ENCODE measurements around the gene METTL4. TPM values are rescaled to one million over a fixed set of nuclear protein-coding genes. Genes with fewer than 3 reads are reported as not detected.

The METTL4 gene
- total and polyA plus RNA-seq, 8 donors = 1.9 to 6.3 (median 2.9) TPM

DNA sequence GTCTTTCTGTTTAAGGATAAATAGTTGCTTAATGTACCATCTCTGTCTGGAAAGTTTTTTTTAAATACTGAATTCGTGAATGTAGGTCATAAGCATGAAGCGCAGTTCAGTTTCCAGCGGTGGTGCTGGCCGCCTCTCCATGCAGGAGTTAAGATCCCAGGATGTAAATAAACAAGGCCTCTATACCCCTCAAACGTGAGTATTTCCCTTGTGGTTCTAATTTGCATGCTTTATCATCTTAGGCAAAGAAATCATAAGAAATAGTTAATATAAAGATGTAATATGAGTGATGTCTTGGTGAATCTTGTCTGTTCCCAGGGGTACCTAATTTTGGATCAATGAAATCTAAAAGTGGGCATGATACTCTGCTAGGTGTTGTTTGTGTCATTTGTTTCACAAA is 1.6 kb upstream of the METTL4 start:
- no peak for FAIRE-seq
- H3K9me3 ChIP-seq = no peaks in the 10 kb centered on the region
- intact Hi-C loops (cut with DNase I) = no loop called here

DNA sequence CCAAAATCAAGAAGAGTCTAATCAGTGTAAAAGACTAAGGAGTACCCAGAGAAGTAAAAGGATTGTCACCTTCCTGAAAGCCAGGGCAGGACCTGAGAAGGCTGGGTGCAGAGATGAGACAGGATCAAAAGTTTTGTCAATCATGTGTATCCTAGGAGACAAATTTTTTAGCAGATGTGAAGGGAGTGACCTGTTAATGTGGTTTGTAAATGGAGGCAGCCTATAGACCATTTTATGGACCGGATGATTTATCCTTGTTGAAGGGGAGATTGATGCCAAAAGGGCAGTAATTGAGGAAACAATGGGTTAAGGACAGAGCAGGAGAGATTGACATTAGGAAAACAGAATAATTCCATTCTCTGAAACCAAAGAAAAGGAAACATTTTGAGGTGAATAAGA is 865 bp upstream of the METTL4 start:
- Histone ChIP-seq H3K27me3 (no peaks in the 10 kb centered on the region), H3K4me3 (peak overlapping the region in 1 of 4 donors; percentile 57), H3K4me1 (peaks cover 4 to 9% (median 5%) of the 10 kb centered on the region in 3 donors), H3K9me3 (no peaks in the 10 kb centered on the region), H3K27ac (no peak overlapping the region), H3K36me3 (no peaks in the 10 kb centered on the region)
- ATAC-seq (no peak), FAIRE-seq (no peak), DNase-seq (no peak)
- intact Hi-C loops (cut with DNase I) = no loop called here
- 4 to 5% methylated on average over 1 of the region's 1 CpG for WGBS, 2 donors
- TF ChIP-seq, protein P1, sequence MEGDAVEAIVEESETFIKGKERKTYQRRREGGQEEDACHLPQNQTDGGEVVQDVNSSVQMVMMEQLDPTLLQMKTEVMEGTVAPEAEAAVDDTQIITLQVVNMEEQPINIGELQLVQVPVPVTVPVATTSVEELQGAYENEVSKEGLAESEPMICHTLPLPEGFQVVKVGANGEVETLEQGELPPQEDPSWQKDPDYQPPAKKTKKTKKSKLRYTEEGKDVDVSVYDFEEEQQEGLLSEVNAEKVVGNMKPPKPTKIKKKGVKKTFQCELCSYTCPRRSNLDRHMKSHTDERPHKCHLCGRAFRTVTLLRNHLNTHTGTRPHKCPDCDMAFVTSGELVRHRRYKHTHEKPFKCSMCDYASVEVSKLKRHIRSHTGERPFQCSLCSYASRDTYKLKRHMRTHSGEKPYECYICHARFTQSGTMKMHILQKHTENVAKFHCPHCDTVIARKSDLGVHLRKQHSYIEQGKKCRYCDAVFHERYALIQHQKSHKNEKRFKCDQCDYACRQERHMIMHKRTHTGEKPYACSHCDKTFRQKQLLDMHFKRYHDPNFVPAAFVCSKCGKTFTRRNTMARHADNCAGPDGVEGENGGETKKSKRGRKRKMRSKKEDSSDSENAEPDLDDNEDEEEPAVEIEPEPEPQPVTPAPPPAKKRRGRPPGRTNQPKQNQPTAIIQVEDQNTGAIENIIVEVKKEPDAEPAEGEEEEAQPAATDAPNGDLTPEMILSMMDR (IDR thresholded peaks at IDR 0.05) = no peak

More for the DNA sequence above, 1.6 kb upstream of the METTL4 start:
- TF ChIP-seq, protein P1 (IDR thresholded peaks at IDR 0.05) = no peak
- H3K4me1 ChIP-seq = peaks cover 4 to 9% (median 5%) of the 10 kb centered on the region in 3 donors
- H3K27ac ChIP-seq = no peak overlapping the region
- no peak for DNase-seq
- WGBS, 2 donors = 37 to 38% methylated on average over 5 of the region's 5 CpGs
- ATAC-seq = no peak
- no peak overlapping the region for H3K4me3 ChIP-seq
- no peaks in the 10 kb centered on the region for H3K36me3 ChIP-seq
- no peaks in the 10 kb centered on the region for H3K27me3 ChIP-seq

DNA sequence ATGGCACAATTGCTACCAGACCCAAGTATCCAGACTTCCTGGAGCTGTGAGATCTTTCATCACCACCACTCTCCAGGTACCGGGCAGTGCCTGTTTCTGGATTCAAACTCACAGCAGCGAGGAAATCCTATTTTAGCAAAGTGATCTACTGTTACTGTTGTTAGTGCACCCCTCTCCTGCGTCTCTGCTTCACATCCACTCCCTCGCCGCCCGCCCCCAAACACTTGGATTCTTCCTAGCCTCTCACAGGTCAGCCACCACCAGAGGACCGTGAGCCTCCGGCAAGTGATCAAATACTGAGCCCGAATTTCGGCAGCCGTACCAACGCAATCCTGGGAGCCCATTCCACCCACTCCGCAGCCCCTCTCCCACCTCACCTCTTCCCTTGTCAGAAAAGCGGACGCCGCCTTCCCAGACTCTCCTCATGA is 519 bp downstream of the METTL4 start:
- 0% methylated on average over 16 of the region's 16 CpGs for WGBS, 2 donors
- Histone ChIP-seq H3K9me3 (no peaks in the 10 kb centered on the region), H3K36me3 (peaks cover 0 to 8% (median 0%) of the 10 kb centered on the region in 3 donors), H3K27ac (peak overlapping the region; percentile 94 to 99 (median 95)), H3K4me3 (peak overlapping the region; percentile 38 to 70 (median 58)), H3K27me3 (no peaks in the 10 kb centered on the region), H3K4me1 (peaks cover 4 to 9% (median 5%) of the 10 kb centered on the region in 3 donors)
- FAIRE-seq (no peak), DNase-seq (peak; percentile 62 to 80 (median 66)), ATAC-seq (peak; percentile 81 to 88 (median 86))
- intact Hi-C loops (cut with DNase I) = no loop called here
- TF ChIP-seq, protein P1 (IDR thresholded peaks at IDR 0.05) = no peak

DNA sequence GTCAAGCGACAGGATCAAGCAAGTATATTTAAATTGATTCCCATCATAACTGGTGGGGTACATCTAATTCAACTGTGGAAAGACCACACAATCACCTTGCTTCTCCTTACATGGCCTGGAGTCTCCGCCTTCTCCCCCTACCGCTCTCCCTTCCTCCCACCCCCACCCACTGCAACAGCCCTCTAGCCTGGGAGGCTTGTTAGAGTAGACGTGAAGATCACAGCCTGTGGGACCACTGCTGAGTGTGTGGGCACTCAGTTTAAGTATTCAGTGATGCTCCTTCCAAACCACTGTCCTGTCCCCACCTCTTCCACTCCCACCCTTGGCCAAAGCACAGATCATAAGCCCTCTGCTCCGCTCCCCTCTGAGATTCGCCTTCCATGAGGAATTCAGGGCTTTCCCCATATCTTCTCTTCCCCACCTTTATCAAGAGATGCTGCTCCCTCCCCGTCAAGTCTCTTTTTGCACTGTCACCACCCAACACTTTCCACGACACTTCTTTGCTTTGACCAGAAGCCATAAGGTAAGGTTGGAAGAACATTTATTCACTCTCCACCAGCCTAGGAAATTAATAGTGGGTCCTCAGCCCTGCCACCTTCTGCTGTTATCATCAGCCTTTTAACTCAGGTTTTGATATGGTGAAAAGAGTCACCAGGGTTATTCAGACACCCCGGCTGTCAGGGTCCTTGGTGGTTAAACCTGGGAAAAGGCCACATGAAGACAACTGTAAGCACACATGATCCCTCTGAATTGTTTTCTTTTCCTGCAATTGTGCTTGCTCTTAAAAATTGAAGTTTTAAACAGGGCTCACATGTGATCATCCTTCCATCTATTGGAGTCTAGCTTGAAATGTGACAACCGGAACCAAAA is 1.7 kb downstream of the METTL4 start:
- no peak for DNase-seq
- WGBS, 2 donors = 86 to 87% methylated on average over 10 of the region's 10 CpGs
- H3K36me3 ChIP-seq = peaks cover 0 to 8% (median 0%) of the 10 kb centered on the region in 3 donors
- no peak for ATAC-seq
- no peaks in the 10 kb centered on the region for H3K27me3 ChIP-seq
- no peak overlapping the region for H3K27ac ChIP-seq
- TF ChIP-seq, protein P1 (IDR thresholded peaks at IDR 0.05) = no peak
- H3K4me3 ChIP-seq = no peak overlapping the region
- FAIRE-seq = no peak
- no peaks in the 10 kb centered on the region for H3K9me3 ChIP-seq
- peaks cover 4 to 9% (median 5%) of the 10 kb centered on the region in 3 donors for H3K4me1 ChIP-seq
- intact Hi-C loops (cut with DNase I) = no loop called here

DNA sequence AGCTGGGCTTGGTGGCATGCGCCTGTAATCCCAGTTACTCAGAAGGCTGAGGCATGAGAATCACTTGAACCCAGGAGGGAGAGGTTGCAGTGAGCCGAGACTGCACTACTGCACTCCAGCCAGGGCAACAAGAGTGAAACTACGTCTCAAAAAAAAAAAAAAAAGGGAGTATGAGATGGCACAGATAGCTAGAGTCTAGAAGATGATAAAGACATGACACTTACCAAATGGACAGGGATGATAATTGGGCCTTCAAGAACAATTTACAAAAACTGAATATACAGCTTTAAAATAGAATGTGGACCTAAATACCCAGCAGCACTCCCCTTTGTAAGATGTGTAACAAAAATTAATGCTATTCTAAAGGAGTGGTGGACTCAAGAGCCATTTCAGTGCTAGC is 2.7 kb downstream of the METTL4 start:
- H3K27me3 ChIP-seq = no peaks in the 10 kb centered on the region
- ATAC-seq (no peak), FAIRE-seq (no peak), DNase-seq (no peak)
- intact Hi-C loops (cut with DNase I) = no loop called here
- H3K36me3 ChIP-seq = peaks cover 0 to 8% (median 0%) of the 10 kb centered on the region in 3 donors
- 91 to 94% methylated on average over 3 of the region's 3 CpGs for WGBS, 2 donors
- H3K4me3 ChIP-seq = no peak overlapping the region
- H3K4me1 ChIP-seq = peaks cover 4 to 9% (median 5%) of the 10 kb centered on the region in 3 donors
- no peaks in the 10 kb centered on the region for H3K9me3 ChIP-seq
- no peak overlapping the region for H3K27ac ChIP-seq
- TF ChIP-seq, protein P1 (IDR thresholded peaks at IDR 0.05) = no peak
